ENCODE data around the gene LRRC63. TPM values are rescaled to one million over a fixed set of nuclear protein-coding genes. Genes with fewer than 3 reads are reported as not detected.
"Not testable (repeated sequence)": the region's sequence is repeated elsewhere in the genome, so short reads cannot be mapped to it uniquely, and the experiment has no call there.

Gene LRRC63
- polyA plus RNA-seq, 3 donors from 2014 or later: 0.10 to 1.1 (median 0.12) TPM

DNA sequence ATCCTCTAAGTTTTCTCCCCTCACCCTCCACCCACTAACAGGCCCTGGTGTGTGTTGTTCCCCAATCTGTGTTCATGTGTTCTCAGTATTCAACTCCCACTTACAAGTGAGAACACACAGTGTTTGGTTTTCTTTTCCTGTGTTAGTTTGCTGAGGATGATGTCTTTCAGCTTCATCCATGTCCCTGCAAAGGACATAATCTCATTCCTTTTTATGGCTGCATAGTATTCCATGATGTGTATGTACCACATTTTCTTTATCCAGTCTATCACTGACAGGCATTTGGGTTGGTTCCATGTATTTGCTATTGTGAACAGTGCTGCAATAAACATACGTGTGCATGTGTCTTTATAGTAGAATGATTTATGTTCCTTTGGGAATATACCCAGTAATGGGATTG, 3.0 kb downstream of the LRRC63 start:
- not testable (repeated sequence) for H3K27ac Mint-ChIP-seq; H3K27me3 Mint-ChIP-seq (ENCODE audit: low read depth in 3 of 3); H3K36me3 Mint-ChIP-seq; DNase-seq; H3K9me3 Mint-ChIP-seq; H3K4me3 Mint-ChIP-seq
- peaks cover 16 to 26% of the 10 kb centered on the region in 2 donors for H3K4me1 Mint-ChIP-seq

- not testable (repeated sequence) for H3K27ac Mint-ChIP-seq; H3K4me1 Mint-ChIP-seq; H3K27me3 Mint-ChIP-seq (ENCODE audit: low read depth in 3 of 3); H3K4me3 Mint-ChIP-seq; DNase-seq
- peaks cover 5 to 21% (median 12%) of the 10 kb centered on the region in 6 donors for H3K9me3 Mint-ChIP-seq
- H3K36me3 Mint-ChIP-seq: peaks cover 0 to 21% (median 11%) of the 10 kb centered on the region in 3 donors
These were observed 8.5 kb downstream of the LRRC63 start for GRCh38 chr13:46220234-46220633.

GRCh38 chr13:46229251-46229650, 17.5 kb downstream of the LRRC63 start:
- H3K36me3 Mint-ChIP-seq: peaks cover 7 to 45% (median 13%) of the 10 kb centered on the region in 3 donors
- no peak overlapping the region for H3K27ac Mint-ChIP-seq
- H3K4me1 Mint-ChIP-seq: no peaks in the 10 kb centered on the region
- peaks cover 0 to 5% (median 0%) of the 10 kb centered on the region in 3 donors for H3K27me3 Mint-ChIP-seq (ENCODE audit: low read depth in 3 of 3)
- no peak for DNase-seq
- H3K9me3 Mint-ChIP-seq: peaks cover 5 to 21% (median 7%) of the 10 kb centered on the region in 6 donors
- no peak overlapping the region for H3K4me3 Mint-ChIP-seq

DNA sequence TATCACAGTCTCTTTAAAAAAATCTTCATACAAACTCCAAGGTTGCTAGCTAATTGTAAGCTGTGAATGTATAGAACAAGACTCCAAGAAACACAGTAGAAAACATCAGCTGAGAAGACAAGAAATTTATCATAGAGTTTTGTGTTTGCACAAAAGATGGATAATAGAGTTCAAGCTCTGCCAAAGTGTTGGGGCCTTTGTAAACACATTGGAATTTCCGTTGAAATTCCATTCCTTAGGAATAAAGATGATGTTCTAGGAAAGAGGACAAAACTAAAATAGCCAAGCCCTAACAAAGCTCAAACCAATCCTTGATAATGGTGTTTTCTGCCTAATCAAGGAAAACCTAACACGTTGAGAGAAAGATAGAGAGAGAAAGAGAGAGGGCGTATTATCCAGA, 20.6 kb downstream of the LRRC63 start:
- H3K9me3 Mint-ChIP-seq: peaks cover 13 to 37% (median 20%) of the 10 kb centered on the region in 6 donors

GRCh38 chr13:46235286-46235685, 23.6 kb downstream of the LRRC63 start:
- H3K9me3 Mint-ChIP-seq: peaks cover 15 to 32% (median 23%) of the 10 kb centered on the region in 6 donors
- H3K4me3 Mint-ChIP-seq: no peak overlapping the region
- DNase-seq: no peak
- peaks cover 4 to 9% (median 6%) of the 10 kb centered on the region in 3 donors for H3K27me3 Mint-ChIP-seq (ENCODE audit: low read depth in 3 of 3)
- H3K27ac Mint-ChIP-seq: no peak overlapping the region
- peaks cover 20 to 31% (median 20%) of the 10 kb centered on the region in 3 donors for H3K36me3 Mint-ChIP-seq
- no peaks in the 10 kb centered on the region for H3K4me1 Mint-ChIP-seq

More for the DNA sequence above, 20.6 kb downstream of the LRRC63 start:
- peaks cover 0 to 7% (median 6%) of the 10 kb centered on the region in 3 donors for H3K27me3 Mint-ChIP-seq (ENCODE audit: low read depth in 3 of 3)
- peaks cover 20 to 47% (median 27%) of the 10 kb centered on the region in 3 donors for H3K36me3 Mint-ChIP-seq
- H3K4me1 Mint-ChIP-seq: no peaks in the 10 kb centered on the region
- H3K27ac Mint-ChIP-seq: no peak overlapping the region
- no peak overlapping the region for H3K4me3 Mint-ChIP-seq
- no peak for DNase-seq

DNA sequence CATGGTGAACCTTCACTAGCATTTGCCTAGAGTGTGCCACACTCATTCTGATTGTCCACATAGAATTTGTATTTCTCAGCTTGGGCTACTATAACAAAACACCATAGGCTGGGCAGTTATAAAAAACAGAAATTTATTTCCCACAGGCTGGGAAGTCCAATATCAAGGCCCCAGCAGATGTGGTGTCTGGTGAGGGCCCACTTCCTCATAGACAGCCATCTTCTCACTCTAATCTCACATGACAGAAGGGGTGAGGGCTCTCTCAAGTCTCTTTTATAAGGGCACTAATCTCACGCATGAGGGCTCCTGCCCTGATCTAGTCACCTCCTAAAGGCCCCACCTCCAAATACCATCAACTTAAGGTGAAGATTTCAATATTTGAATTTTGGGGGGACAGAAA, 53.6 kb downstream of the LRRC63 start:
- Mint-ChIP-seq H3K27ac (no peak overlapping the region), H3K9me3 (no peaks in the 10 kb centered on the region), H3K4me1 (no peaks in the 10 kb centered on the region), H3K4me3 (no peak overlapping the region), H3K36me3 (no peaks in the 10 kb centered on the region), H3K27me3 (ENCODE audit: low read depth in 3 of 3) (peaks cover 0 to 2% (median 0%) of the 10 kb centered on the region in 3 donors)
- no peak for DNase-seq

DNA sequence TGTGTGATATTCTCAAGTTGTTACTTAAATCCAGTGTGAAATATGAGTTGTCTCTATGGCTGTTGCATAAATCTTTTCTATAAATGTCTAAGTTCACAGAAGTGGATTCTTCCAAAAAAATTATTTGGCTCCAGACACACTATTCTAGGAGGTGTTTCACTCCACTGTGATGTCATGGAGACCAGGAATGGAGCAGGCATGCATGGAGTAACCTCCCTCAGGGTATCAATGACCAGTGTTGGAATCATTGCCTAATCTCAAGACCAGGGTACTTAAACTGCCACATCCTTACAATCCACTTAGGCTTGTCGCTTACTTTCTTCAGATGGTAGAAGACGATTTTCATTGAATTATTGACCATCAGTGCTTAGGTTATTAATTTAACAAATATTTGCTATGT, 55.4 kb downstream of the LRRC63 start:
- DNase-seq: no peak
- Mint-ChIP-seq H3K4me1 (no peaks in the 10 kb centered on the region), H3K36me3 (no peaks in the 10 kb centered on the region), H3K4me3 (no peak overlapping the region), H3K27me3 (ENCODE audit: low read depth in 3 of 3) (peaks cover 0 to 2% (median 0%) of the 10 kb centered on the region in 3 donors), H3K27ac (no peak overlapping the region), H3K9me3 (no peaks in the 10 kb centered on the region)

GRCh38 chr13:46270416-46270815, 58.7 kb downstream of the LRRC63 start:
- H3K27me3 Mint-ChIP-seq (ENCODE audit: low read depth in 3 of 3): peaks cover 0 to 3% (median 0%) of the 10 kb centered on the region in 3 donors
- no peaks in the 10 kb centered on the region for H3K4me1 Mint-ChIP-seq
- no peaks in the 10 kb centered on the region for H3K9me3 Mint-ChIP-seq
- DNase-seq: no peak
- H3K36me3 Mint-ChIP-seq: no peaks in the 10 kb centered on the region
- no peak overlapping the region for H3K27ac Mint-ChIP-seq
- no peak overlapping the region for H3K4me3 Mint-ChIP-seq

GRCh38 chr13:46274094-46274698, 62.5 kb downstream of the LRRC63 start:
- H3K27ac Mint-ChIP-seq: no peak overlapping the region

GRCh38 chr13:46278474-46278873, 66.7 kb downstream of the LRRC63 start:
- H3K4me1 Mint-ChIP-seq: no peaks in the 10 kb centered on the region
- H3K4me3 Mint-ChIP-seq: no peak overlapping the region
- DNase-seq: no peak
- H3K9me3 Mint-ChIP-seq: no peaks in the 10 kb centered on the region
- H3K27ac Mint-ChIP-seq: no peak overlapping the region
- no peaks in the 10 kb centered on the region for H3K36me3 Mint-ChIP-seq
- peaks cover 0 to 2% (median 0%) of the 10 kb centered on the region in 3 donors for H3K27me3 Mint-ChIP-seq (ENCODE audit: low read depth in 3 of 3)

More at GRCh38 chr13:46274094-46274698, 62.5 kb downstream of the LRRC63 start:
- DNase-seq: no peak
- no peaks in the 10 kb centered on the region for H3K4me1 Mint-ChIP-seq
- no peak overlapping the region for H3K4me3 Mint-ChIP-seq
- H3K27me3 Mint-ChIP-seq (ENCODE audit: low read depth in 3 of 3): peaks cover 0 to 3% (median 0%) of the 10 kb centered on the region in 3 donors
- no peaks in the 10 kb centered on the region for H3K9me3 Mint-ChIP-seq
- no peaks in the 10 kb centered on the region for H3K36me3 Mint-ChIP-seq

GRCh38 chr13:46281779-46282178, 70.1 kb downstream of the LRRC63 start:
- Mint-ChIP-seq H3K9me3 (no peaks in the 10 kb centered on the region), H3K27ac (peak overlapping the region in 1 of 6 donors; percentile 4)
- no peak for DNase-seq

DNA sequence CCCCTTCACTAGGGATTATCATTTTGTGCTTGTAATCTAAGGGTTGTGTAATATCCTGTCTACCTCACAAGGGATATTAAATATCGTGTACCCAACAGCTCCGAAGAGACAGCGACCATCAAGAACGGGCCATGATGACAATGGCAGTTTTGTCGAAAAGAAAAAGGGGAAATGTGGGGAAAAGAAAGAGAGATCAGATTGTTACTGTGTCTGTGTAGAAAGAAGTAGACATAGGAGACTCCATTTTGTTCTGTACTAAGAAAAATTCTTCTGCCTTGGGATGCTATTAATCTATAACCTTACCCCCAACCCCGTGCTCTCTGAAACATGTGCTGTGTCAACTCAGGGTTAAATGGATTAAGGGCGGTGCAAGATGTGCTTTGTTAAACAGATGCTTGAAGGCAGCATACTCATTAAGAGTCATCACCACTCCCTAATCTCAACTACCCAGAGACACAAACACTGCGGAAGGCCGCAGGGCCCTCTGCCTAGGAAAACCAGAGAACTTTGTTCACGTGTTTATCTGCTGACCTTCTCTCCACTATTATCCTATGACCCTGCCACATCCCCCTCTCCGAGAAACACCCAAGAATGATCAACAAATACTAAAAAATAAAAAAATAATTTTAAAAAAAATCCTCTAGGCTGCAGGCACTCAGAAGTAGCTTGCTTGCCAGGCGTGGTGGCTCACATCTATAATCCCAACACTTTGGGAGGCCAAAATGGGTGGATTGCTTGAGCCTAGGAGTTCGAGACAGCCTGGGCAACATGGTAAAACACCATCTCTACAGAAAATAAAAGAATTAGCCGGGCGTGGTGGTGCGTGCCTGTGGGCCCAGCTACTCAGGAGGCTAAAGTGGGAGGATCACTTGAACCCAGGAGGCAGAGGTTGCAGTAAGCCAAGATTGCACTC, 72.4 kb downstream of the LRRC63 start:
- H3K4me3 Mint-ChIP-seq; H3K4me1 Mint-ChIP-seq; H3K27me3 Mint-ChIP-seq (ENCODE audit: low read depth in 3 of 3); H3K36me3 Mint-ChIP-seq; H3K27ac Mint-ChIP-seq; H3K9me3 Mint-ChIP-seq; DNase-seq: not testable (repeated sequence)

More at GRCh38 chr13:46281779-46282178, 70.1 kb downstream of the LRRC63 start:
- Mint-ChIP-seq H3K27me3 (ENCODE audit: low read depth in 3 of 3) (peaks cover 0 to 2% (median 2%) of the 10 kb centered on the region in 3 donors), H3K4me1 (no peaks in the 10 kb centered on the region), H3K4me3 (no peak overlapping the region), H3K36me3 (no peaks in the 10 kb centered on the region)

DNA sequence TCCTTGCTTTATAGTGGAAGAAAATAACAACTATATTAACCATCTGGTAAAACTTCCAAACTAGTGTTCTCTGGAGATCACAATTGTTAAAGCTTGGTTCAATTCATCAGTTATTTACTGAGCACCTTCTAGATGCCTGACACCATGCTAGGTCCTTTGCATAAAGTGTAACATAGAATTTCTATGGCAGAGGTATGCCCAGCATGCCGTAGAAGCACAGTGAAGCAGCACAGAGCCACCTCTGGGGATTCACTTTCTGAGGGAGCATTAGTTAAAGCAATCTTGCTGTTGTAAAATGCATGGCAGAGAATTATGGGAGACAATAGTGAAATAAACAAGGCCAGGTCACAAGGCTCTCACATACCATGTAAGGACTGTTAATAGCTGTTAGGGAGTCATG, 75.2 kb downstream of the LRRC63 start:
- Mint-ChIP-seq H3K36me3 (no peaks in the 10 kb centered on the region), H3K27ac (no peak overlapping the region), H3K27me3 (ENCODE audit: low read depth in 3 of 3) (peaks cover 0 to 3% (median 3%) of the 10 kb centered on the region in 3 donors), H3K9me3 (no peaks in the 10 kb centered on the region), H3K4me1 (peaks cover 3 to 7% of the 10 kb centered on the region in 2 donors), H3K4me3 (no peak overlapping the region)
- DNase-seq: no peak

All from immature natural killer cell (primary cell).